Measurements from ENCODE around the gene MAP7. TPM values are rescaled to one million over a fixed set of nuclear protein-coding genes. Genes with fewer than 3 reads are reported as not detected.

Gene MAP7
- polyA plus RNA-seq, 1 donor from 2014 or later: 5.1 TPM

GRCh38 chr6:136533487-136533886 lies 16.7 kb downstream of the MAP7 start:
- no peak overlapping the region for H3K9ac ChIP-seq (ENCODE audit: low read length)
- no peak overlapping the region for H3K4me3 ChIP-seq (ENCODE audit: low read length)
- no peaks in the 10 kb centered on the region for H3K79me2 ChIP-seq (replicated peaks; ENCODE audit: insufficient read depth, low read length)
- no peaks in the 10 kb centered on the region for H4K20me1 ChIP-seq (ENCODE audit: insufficient read depth)
- H3K9me3 ChIP-seq (ENCODE audit: low read length): no peaks in the 10 kb centered on the region
- H3K36me3 ChIP-seq (ENCODE audit: insufficient read depth, low read length): no peaks in the 10 kb centered on the region
- H3K9me2 ChIP-seq (ENCODE audit: insufficient read depth, low read length): no peaks in the 10 kb centered on the region
- no peaks in the 10 kb centered on the region for H3K27me3 ChIP-seq (ENCODE audit: insufficient read depth, low read depth, low read length)
- H2AFZ ChIP-seq (ENCODE audit: low read depth, low read length): no peak overlapping the region
- no peaks in the 10 kb centered on the region for H3F3A ChIP-seq (ENCODE audit: insufficient read depth, low read length, poor library complexity, severe bottlenecking)
- H3K4me2 ChIP-seq (ENCODE audit: low read length): no peak overlapping the region
- TF ChIP-seq RAD21 (conservative IDR thresholded peaks at IDR 0.05) (no peak), EZH2 (IDR thresholded peaks at IDR 0.05; ENCODE audit: borderline replicate concordance, insufficient read depth, low read length, poor library complexity, severe bottlenecking) (no peak), CTCF (IDR thresholded peaks at IDR 0.05; ENCODE audit: poor library complexity, severe bottlenecking) (no peak), MXI1 (conservative IDR thresholded peaks at IDR 0.05; ENCODE audit: poor library complexity, severe bottlenecking) (no peak), REST (IDR thresholded peaks at IDR 0.05; ENCODE audit: borderline replicate concordance) (no peak), EP300 (conservative IDR thresholded peaks at IDR 0.05; ENCODE audit: poor library complexity, severe bottlenecking) (no peak), POLR2AphosphoS5 (IDR thresholded peaks at IDR 0.05) (no peak), SMC3 (conservative IDR thresholded peaks at IDR 0.05; ENCODE audit: poor library complexity) (no peak), TAF1 (IDR thresholded peaks at IDR 0.05; ENCODE audit: low read depth) (no peak)
- H3K27ac ChIP-seq (ENCODE audit: low read length): no peak overlapping the region

- Histone ChIP-seq H3K4me3 (ENCODE audit: low read length) (no peak overlapping the region), H3K9ac (ENCODE audit: low read length) (no peak overlapping the region), H4K20me1 (ENCODE audit: insufficient read depth) (no peaks in the 10 kb centered on the region), H3K27ac (ENCODE audit: low read length) (no peak overlapping the region), H3K36me3 (ENCODE audit: insufficient read depth, low read length) (no peaks in the 10 kb centered on the region), H3K4me2 (ENCODE audit: low read length) (no peak overlapping the region), H3K27me3 (ENCODE audit: insufficient read depth, low read depth, low read length) (no peaks in the 10 kb centered on the region), H3F3A (ENCODE audit: insufficient read depth, low read length, poor library complexity, severe bottlenecking) (no peaks in the 10 kb centered on the region), H2AFZ (ENCODE audit: low read depth, low read length) (no peak overlapping the region), H3K9me2 (ENCODE audit: insufficient read depth, low read length) (no peaks in the 10 kb centered on the region), H3K79me2 (replicated peaks; ENCODE audit: insufficient read depth, low read length) (no peaks in the 10 kb centered on the region), H3K9me3 (ENCODE audit: low read length) (no peaks in the 10 kb centered on the region)
- TF ChIP-seq RAD21 (conservative IDR thresholded peaks at IDR 0.05) (no peak), REST (IDR thresholded peaks at IDR 0.05; ENCODE audit: borderline replicate concordance) (no peak), POLR2AphosphoS5 (IDR thresholded peaks at IDR 0.05) (no peak), EP300 (conservative IDR thresholded peaks at IDR 0.05; ENCODE audit: poor library complexity, severe bottlenecking) (no peak), CTCF (IDR thresholded peaks at IDR 0.05; ENCODE audit: poor library complexity, severe bottlenecking) (no peak), SMC3 (conservative IDR thresholded peaks at IDR 0.05; ENCODE audit: poor library complexity) (no peak)
Observed at GRCh38 chr6:136532030-136532429, 18.2 kb downstream of the MAP7 start.

Measured in neural cell (in vitro differentiated cells).